Breast epithelium (tissue), 4 donors: ENCODE measurements around the gene THSD4. TPM values are rescaled to one million over a fixed set of nuclear protein-coding genes. Genes with fewer than 3 reads are reported as not detected.
A peak's percentile ranks its signal among the peaks of the same experiment; 100 is the strongest.

ENCODE experiments used
- DNase-seq, 2 donors: peaks; one replicate each; pipeline ENCODE4 v3.0.0-alpha.2; 2019; ENCODE audit warnings: low spot score in 2 of 2
- H3K27ac ChIP-seq, 2 donors: fragments of 200-600 bp; sonication (generic) in 1 of 2; one replicate each; pipeline ENCODE4 v1.5.1; 2016 to 2019; ENCODE audit warnings: mild to moderate bottlenecking in 1 of 2
- H3K27me3 ChIP-seq, 2 donors: fragments of 200-600 bp; sonication (generic) in 1 of 2; one replicate each; pipeline versions ENCODE4 v1.5.1 to v1.6.0; 2017 to 2019; ENCODE audit warnings: control low read depth in 1 of 2, mild to moderate bottlenecking in 1 of 2
- H3K36me3 ChIP-seq: fragments of 200-600 bp; one replicate; pipeline ENCODE4 v1.5.1; 2019
- H3K4me1 ChIP-seq, 2 donors: fragments of 200-600 bp; sonication (generic); one replicate each; pipeline ENCODE4 v1.5.1; 2016 to 2019; ENCODE audit warnings: control low read depth in 1 of 2
- H3K4me3 ChIP-seq, 3 donors: fragments of 200-600 bp; sonication (generic); 1 replicate in 2 of 3; 2 replicates in 1 of 3; pipeline ENCODE4 v1.5.1; 2016 to 2019; ENCODE audit warnings: mild to moderate bottlenecking in 3 of 3, moderate library complexity in 2 of 3
- H3K9me3 ChIP-seq, 2 donors: fragments of 200-600 bp; sonication (generic) in 1 of 2; one replicate each; pipeline ENCODE4 v1.5.1; 2016 to 2019; ENCODE audit warnings: control low read depth in 1 of 2
- CTCF ChIP-seq, 3 donors: fragments of 450-650 bp; IDR thresholded peaks; one replicate each; pipeline ENCODE4 v1.5.1; 2016 to 2017; ENCODE audit warnings: antibody characterized with exemption in 3 of 3, mild to moderate bottlenecking in 3 of 3, moderate library complexity in 3 of 3
- POLR2A ChIP-seq: fragments of 450-650 bp; IDR thresholded peaks from one replicate; pipeline ENCODE4 v1.6.1; 2016; ENCODE audit warnings: antibody characterized with exemption, mild to moderate bottlenecking, moderate library complexity
- POLR2AphosphoS5 ChIP-seq, 3 donors: sonication (generic); formaldehyde crosslinking; IDR thresholded peaks; one replicate each; pipeline ENCODE4 v1.6.1; 2017; ENCODE audit warnings: antibody characterized with exemption in 3 of 3
- intact Hi-C: fragments of 100-400 bp; cut with DNase I; formaldehyde crosslinking; loops from one replicate; pipeline ENCODE4 v1.15.1; 2023; ENCODE audit warnings: low total_unique reads
- total RNA-seq, 3 donors: library from RNA; depleted of rRNA; stranded (reverse); fragments of >200 nt; gene quantifications; one replicate each; pipeline ENCODE4 v1.1.0, GENCODE V29; 2016

THSD4 gene
- total RNA-seq, 3 donors from 2014 or later = 0.64 to 58.7 (median 41.3) TPM

- Histone ChIP-seq H3K27ac (no peak overlapping the region), H3K27me3 (no peaks in the 10 kb centered on the region), H3K4me1 (no peaks in the 10 kb centered on the region), H3K9me3 (no peaks in the 10 kb centered on the region), H3K4me3 (no peak overlapping the region), H3K36me3 (no peaks in the 10 kb centered on the region)
- TF ChIP-seq CTCF (IDR thresholded peaks at IDR 0.05) = no peak
- intact Hi-C loops = no loop called here
- DNase-seq = no peak
Measured at GRCh38 chr15:71249986-71250385, 134.7 kb downstream of the THSD4 start.

GRCh38 chr15:71250936-71251583 is 135.8 kb downstream of the THSD4 start:
- H3K27me3 ChIP-seq = no peaks in the 10 kb centered on the region
- intact Hi-C loops = no loop called here
- peak overlapping the region; percentile 62 to 64 for H3K27ac ChIP-seq
- H3K4me1 ChIP-seq = no peaks in the 10 kb centered on the region
- no peaks in the 10 kb centered on the region for H3K36me3 ChIP-seq
- no peaks in the 10 kb centered on the region for H3K9me3 ChIP-seq
- H3K4me3 ChIP-seq = no peak overlapping the region
- DNase-seq = no peak
- TF ChIP-seq CTCF (IDR thresholded peaks at IDR 0.05) = no peak
- TF ChIP-seq POLR2A = no peak
- no peak for TF ChIP-seq POLR2AphosphoS5 (IDR thresholded peaks at IDR 0.05)

- Histone ChIP-seq H3K27me3 (no peaks in the 10 kb centered on the region), H3K36me3 (no peaks in the 10 kb centered on the region), H3K9me3 (no peaks in the 10 kb centered on the region), H3K4me3 (no peak overlapping the region), H3K27ac (peak overlapping the region; percentile 62 to 64), H3K4me1 (no peaks in the 10 kb centered on the region)
- TF ChIP-seq CTCF (IDR thresholded peaks at IDR 0.05) (no peak), POLR2AphosphoS5 (IDR thresholded peaks at IDR 0.05) (no peak), POLR2A (no peak)
- DNase-seq = no peak
- intact Hi-C loops = no loop called here
Measured at GRCh38 chr15:71251584-71252043, 136.3 kb downstream of the THSD4 start.

- no peak for TF ChIP-seq CTCF (IDR thresholded peaks at IDR 0.05)
- no peak for TF ChIP-seq POLR2A
- TF ChIP-seq POLR2AphosphoS5 (IDR thresholded peaks at IDR 0.05) = no peak
- no peaks in the 10 kb centered on the region for H3K27me3 ChIP-seq
- intact Hi-C loops = no loop called here
- DNase-seq = no peak
- H3K4me1 ChIP-seq = no peaks in the 10 kb centered on the region
- H3K27ac ChIP-seq = peak overlapping the region; percentile 62 to 64
- no peaks in the 10 kb centered on the region for H3K36me3 ChIP-seq
- no peak overlapping the region for H3K4me3 ChIP-seq
- H3K9me3 ChIP-seq = no peaks in the 10 kb centered on the region
Measured at GRCh38 chr15:71252044-71252739, 136.9 kb downstream of the THSD4 start.

- Histone ChIP-seq H3K27ac (no peak overlapping the region), H3K27me3 (no peaks in the 10 kb centered on the region), H3K4me1 (no peaks in the 10 kb centered on the region), H3K9me3 (no peaks in the 10 kb centered on the region), H3K4me3 (no peak overlapping the region), H3K36me3 (no peaks in the 10 kb centered on the region)
- no peak for TF ChIP-seq POLR2A
- no peak for TF ChIP-seq CTCF (IDR thresholded peaks at IDR 0.05)
- TF ChIP-seq POLR2AphosphoS5 (IDR thresholded peaks at IDR 0.05) = no peak
- DNase-seq = no peak
- intact Hi-C loops = no loop called here
Measured at GRCh38 chr15:71252740-71253047, 137.4 kb downstream of the THSD4 start.
